GM19240 (cell line): ENCODE measurements around the gene ADAD1.

ENCODE experiments used
- DNase-seq: peaks from one replicate; pipeline ENCODE4 v3.0.0; 2011; ENCODE audit warnings: low spot score; ENCODE audit not compliant: insufficient read length

Gene ADAD1

DNA sequence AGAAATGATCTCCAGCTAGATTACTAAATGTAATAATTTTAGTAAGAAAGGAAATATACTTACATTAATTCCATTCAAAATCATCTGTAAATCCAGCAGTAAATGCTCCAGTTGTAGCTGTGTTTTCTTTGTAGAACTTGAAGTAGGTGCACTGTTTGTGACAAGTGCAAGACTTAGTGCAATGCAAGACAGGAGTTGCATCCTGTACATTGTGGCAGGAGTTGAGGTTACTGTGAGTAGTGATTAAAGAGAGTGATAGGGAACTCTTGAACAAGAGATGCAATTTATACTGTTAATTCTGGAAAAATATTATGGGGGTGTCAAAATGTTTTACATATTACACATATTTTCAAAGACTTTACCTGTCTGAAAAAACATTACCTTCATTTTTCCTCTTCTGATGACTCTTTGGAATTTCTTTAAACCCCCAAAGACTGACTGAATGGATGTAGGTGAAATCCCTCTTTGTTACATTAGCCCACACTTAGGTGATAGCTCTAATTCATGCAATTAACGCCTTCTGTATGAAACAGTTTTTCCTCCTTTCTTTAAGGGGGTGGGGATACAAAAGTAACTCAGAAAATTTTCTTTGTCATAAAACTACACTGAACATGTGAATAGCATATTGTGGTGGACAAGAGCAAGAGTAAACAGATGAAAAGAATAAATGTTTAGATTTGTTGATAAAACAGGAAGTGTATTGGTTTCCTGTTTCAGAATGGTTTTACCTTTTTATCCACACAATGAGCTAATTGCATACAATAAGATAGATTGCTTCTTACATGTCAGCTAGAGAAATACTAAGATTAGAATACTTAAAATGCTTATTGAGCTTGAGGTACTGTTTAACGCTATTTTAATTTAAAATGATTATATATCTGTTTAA lies 77.7 kb downstream of the ADAD1 start, which contains the start of gene IL2:
TSS of gene IL2 (minus strand) at position 495 of the 886 bp plus-strand sequence. CDS start at position 210, 285 bp downstream.
- no peak for DNase-seq

DNA sequence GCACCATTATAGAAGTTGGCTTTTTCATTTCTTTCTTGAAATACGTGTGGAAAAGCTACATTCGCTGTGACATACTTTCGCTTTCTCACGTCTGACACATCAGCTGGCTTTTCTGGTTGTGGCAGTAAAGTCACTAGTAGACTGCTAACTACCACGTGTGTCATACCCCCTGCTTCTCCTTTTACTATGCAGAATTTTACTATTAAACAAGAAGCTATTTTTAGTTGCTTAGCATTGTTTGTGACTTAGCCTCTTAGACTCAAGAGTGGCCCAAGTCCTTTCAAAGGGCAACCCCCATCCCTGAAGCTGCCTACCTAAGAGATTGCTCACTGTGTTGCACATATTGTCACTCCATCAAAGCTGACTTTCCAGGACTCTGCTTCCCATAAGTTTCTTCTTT lies 79.8 kb downstream of the ADAD1 start:
- no peak for DNase-seq

DNA sequence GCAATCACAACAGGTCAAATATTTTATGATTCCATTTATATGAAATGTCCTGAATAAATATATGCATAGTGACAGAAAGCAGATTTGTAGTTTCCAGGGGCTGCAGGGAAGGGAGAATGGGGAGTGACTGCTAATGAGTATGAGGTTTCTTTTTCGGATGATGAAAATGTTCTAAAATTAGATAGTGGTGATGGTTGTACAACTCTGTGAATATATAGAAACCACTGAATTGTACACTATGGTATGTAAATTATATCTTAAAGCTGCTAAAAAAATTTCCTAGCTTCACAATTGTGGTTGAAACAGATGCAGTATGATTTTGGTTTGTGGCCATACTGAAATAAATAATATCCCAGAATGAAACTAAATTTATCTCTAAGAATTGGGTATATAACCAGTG lies 90.6 kb downstream of the ADAD1 start:
- no peak for DNase-seq

DNA sequence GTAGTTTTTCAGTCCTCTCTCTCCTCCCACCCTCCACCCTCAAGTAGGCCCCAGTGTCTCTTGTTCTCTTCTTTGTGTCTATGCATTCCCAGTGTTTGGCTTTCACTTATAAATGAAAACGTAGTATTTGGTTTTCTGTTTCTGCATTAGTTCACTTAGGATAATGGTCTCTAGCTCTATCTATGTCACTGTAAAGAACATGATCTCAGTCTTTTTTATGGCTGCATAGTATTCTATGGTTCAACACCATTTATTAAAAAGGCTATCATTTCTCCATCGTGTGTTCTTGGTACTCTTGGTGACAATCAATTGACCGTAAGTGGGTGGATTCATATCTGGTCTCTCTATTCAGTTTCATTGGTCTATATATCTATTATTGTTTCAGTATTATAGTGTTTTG lies 96.4 kb downstream of the ADAD1 start:
- DNase-seq: no peak

DNA sequence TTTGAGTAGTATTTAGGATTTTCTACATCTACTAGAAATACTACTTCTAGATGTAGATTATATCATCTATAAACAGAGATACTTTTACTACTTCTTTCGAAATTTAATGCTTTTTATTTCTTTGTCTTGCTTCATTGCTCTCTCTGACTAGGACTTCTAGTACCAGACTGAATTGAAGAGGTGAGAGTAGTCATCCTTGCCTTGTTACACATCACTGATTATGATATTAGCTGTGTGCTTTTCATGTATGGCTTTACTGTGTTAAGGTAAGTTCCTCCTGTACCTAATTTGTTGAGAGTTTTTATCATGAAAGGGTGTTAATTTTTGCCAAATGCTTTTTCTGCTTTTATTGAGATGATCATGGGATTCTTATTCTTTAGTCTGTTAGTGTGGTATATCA lies 97.3 kb downstream of the ADAD1 start:
- no peak for DNase-seq

DNA sequence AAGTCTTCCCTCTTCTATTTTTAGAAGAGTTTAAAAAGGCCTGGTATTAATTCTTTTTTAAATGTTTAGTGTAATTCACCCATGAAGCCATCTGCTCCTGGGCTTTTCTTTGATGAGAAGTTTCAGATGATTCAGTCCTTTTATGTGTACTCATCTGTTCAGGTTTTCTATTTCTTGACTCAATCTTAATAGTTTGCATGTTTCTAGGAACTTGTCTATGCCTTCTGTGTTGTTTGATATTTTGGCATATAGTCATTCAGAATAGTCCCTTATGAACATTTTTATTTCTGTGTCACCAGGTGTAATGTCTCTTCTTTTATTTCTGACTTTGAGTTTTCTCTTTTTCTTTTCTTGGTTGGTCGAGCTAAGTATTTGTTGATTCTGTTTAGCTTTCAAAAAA lies 97.9 kb downstream of the ADAD1 start:
- no peak for DNase-seq
